ENCODE results near the gene ANO1.

The ANO1 gene

DNA sequence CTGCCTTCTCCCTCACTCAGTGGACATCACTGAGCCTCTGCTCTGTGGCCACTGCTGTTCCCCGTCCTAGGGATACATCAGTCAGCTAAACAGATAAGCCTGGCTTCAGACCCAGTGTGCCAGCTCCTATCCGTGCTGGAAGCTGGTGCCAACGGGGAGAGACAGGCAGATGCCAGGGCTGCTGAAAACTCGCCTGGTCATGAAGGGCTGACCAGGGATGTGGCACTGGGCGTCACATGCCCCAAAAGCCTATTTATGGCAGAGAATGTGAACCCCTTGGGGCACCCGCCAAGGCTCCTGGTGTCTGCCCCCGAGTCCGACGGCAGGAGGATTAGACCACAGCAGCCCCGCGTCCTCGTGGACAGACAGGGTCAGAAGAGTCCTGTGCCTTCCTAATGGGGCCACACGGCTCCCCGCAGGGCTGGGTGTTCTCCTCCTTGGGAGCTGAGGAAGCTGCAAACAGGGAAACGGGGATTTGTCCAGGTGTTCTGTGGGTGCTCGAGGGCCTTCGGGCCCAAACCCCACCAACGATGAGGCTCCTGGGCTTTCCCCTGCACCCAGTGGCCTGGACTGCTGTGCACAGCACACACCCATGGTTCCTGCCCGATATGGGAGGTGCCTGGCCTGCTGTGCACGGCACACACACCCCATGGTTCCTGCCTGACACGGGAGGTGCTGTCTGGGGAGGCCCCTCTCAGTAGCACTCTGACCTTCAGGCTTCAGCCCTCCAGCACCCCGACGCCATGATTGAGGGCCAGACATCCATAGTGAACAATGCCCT is 19.9 kb downstream of the ANO1 start:
- no peak for DNase-seq

DNA sequence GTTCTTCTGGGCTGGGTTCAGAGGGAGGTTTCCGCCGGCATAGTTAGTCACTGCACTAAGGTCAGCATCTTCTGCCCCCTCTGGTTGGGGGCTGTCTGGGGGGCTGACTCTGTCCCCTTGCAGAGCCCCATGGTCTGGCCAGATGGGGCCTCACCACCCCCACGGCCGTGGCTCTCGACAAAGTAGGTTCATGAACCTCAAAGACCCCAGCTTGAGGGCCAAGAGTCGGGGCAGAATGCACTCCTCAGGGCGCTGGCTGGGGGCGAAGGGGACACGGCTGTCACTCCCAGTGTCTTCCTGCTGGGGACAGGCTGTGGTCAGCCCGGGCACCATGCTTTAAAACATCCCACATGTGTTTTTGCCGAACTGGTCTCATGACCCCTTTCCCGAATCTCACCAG is 20.8 kb downstream of the ANO1 start:
- DNase-seq, result no peak

DNA sequence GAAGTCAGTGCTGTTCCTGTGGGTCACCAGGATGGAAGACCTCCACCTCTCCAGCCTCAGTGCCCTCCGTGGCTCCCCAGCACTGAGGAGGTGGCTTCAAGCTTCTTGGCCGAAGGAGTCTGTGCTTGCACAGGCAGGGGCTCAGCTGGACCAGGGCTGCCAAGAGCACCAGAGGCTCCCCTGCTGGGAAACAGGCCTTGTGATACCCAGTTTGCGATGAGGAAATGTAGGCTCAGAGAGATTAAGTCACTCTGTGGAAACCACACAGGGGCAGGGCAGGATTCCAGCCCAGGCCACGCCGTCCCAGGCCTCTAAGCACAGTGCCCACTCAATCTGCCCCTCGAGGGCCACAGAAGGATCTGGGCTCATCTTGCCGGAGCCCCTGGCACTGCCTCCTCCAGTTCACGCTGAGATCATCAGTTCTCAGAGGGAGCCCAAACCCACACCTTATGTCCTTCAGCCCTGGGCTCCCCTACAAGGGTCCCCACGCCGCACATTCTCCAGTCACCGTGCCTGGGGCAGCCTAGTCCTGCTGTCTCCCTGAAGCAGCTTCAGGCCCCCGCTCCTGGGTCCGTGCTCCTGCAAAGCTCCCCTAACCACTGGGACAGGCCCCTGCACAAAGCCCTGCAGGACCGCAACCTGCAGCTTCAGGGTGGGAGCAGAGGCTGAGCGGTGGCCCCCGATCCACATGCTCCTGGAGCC is 21.6 kb downstream of the ANO1 start:
- no peak for DNase-seq

DNA sequence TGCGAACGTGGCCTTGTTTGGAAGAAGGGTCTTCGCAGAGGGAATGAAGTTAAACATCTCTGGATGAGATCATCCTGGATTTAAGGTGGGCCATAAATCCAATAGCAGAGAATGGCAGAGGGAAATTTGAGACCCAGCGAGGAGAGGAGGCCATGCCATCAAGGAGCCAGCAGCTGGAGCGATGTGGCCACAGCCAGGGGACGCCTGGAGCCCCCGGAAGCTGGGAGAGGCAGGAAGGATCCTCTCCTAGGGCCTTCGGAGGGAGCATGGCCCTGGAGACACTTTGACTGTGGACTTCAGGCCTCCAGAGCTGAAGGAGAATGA is 22.1 kb downstream of the ANO1 start:
- no peak for DNase-seq

DNA sequence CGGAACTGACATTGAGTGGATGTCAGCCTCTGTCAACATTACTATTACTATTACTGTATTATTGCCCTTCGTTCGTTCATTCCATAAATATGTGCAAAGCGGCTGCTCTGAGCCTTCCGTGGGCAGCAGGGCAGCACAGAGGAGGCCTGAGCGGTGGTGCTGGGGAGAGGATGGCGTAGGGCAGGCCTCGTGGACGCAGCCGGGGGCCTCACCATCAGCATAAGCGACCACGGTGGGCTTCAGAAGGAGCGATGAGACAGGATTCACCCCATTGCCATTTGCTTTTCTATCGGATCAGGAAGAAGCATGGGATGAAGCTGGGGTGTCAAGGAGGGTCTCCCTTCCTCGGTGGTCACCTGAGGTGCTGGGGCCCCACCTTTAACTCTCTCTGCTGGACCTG is 22.7 kb downstream of the ANO1 start:
- DNase-seq, result no peak

DNA sequence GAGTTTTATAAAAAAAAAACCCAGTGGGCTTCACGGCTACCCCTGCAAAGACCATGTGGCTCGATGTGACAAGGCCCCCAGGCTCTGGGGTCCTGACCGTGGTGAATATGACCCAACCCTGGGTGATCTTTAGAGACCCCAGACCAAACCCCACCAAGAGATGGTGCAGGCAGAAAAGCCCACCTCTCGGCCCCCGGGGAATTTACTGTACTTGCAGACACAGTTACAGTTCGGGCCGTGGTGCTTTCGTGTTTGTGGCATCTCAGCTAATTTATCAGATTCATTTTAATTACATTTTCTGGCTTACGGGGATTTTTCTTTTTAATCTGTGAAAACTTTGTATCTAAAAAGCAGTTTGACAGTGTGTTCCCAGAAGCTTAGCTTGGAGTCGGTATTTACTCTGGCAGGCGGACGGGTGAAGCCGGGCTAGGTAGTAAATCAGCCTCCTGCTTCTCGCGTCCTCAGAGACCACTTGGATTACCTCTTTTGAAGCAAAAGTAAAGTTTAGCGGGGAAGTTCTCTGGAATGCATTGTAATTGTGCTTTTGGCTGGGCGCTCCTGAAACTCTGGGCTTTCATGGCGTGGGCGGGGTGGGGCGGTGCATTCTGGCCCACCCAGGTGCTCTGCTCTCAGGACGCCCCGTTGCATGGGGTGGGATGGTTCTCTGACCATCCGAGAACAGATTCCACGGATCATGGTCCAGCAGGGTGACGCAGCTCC is 25.3 kb downstream of the ANO1 start:
- no peak for DNase-seq

DNA sequence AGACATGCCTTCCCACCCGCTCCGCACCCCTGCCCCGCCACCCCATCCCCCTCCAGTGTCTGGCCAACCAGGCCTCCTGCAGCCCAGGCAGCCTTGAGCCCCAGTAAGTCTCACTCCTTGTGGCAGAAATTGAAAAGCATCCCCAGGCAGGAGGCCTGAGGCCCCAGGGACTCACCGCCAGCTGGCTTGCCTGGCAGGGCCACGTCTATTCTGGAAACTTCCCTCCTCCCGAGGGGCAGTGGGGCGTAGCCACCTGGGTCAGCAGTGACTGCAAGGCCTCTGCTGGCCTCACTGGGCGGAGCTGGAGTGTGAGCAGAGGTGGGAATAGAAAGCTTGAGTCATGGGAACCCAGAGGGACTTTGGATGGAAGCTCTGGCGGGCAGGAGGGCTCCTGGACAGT is 26.3 kb downstream of the ANO1 start:
- DNase-seq, result no peak

DNA sequence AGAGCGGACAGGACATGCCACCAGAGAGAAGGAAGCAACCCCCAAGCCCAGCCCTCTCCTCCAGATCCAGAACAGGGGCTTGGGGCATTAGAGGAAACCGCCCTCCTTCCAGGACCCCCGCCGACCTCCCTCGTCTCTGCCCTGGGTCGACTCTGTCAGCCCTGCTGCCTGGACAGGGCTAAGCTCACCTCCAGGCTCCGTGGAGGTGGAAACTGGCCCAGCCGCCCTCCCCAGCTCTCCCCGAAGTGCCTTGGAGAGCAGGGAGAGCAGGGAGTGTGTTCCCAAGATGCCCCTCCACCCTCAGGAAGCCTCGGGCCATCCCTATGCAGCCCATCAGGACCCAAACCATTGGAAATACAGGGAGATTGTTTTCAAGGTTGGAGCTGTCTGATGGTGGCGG is 26.8 kb downstream of the ANO1 start:
- no peak for DNase-seq

DNA sequence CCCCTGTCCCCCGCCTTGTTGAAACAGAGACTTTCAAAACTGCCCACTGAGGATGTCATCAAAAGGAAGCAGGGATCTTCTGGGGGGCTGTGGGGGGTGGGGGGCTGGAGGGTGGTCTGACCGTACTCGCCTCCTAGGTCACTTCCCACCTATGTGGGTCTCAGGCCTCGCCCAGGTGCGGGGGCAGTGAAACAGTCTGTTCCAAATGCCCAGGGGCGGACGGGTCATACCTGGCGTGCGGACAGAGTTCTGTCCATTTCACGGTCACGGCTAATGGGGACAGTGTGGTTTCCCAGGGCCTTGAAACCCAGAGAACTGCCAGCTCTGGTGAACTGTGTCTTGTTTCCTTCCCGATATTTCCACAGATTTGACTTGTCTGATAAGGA is 27.2 kb downstream of the ANO1 start:
- DNase-seq, result no peak

DNA sequence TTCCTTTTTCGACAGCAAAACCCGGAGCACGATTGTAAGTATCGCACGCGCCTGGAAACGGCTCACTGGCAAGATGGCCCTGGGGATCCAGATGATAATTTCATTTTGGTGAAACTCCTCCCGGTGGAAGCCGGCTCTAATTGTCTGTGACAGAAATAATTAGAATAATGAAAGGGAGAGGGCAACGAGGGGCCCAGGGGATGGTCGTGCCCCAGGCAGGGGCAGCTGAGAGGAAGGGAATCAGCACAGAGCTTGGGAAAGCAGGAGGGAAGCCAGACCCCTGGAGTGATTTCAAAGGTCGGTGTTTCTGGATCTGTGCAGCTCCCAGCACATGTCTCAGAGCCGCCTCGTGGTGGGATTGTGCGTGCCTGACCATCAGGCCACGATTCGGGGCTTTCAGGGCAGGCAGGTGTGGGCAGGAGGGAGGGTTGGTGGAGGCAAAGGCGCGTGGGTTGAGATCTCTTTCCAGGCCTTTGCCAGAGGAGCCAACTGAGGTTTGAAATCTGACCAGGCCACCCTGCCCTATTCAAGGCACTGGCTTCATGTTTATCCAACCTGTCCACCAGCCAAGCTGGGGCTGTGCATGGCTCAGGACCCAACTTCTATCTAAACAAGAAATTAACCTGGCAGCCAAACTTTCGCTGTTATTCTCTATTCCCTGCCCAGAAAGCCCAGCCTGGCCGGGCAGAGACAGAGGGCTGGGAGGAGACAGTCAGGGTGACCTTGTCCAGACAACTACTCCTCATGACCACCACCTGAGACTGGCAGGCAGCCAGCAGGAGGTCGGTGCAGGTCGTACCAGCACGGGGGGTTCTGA is 27.8 kb downstream of the ANO1 start:
- DNase-seq, result no peak

DNA sequence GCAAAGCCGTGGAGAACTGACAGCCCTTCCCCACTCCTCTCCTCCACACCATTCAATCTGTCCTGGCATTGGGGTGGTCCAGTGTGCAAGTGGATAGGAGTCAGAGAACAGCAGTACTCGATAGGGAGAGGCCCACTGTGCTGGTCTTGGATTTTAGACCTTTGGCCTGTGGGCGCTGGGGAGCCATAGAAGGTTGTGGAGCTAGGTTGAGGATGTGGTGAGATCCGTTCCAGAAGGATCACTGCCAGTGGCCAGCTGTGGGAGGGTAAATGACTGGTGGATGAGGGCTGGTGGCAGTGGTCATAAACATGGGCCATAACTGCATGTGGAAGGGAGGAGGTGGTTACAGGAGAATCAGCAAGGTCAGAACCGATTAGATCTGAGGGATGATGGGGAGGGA is 28.6 kb downstream of the ANO1 start:
- DNase-seq, result no peak

DNA sequence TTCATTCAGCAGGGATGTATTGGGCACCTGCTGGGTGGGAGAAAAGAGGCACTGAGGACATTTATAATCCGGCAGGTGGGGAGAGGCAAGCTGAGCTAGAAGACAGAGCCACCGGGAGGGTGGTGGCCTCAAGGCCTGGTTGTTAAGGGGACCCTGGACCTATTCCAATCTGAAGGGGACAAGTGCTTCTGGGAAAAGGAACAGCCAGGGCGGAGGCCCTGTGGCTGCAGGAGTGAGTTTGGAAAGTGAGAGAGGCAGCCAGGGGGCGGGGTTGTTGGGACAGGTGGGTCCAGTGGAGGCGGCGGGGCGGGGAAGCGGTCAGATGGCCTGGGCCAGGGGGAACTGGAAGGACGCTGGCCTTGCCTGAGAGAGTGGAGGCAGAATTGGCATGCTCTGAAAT is 29.1 kb downstream of the ANO1 start:
- no peak for DNase-seq

DNA sequence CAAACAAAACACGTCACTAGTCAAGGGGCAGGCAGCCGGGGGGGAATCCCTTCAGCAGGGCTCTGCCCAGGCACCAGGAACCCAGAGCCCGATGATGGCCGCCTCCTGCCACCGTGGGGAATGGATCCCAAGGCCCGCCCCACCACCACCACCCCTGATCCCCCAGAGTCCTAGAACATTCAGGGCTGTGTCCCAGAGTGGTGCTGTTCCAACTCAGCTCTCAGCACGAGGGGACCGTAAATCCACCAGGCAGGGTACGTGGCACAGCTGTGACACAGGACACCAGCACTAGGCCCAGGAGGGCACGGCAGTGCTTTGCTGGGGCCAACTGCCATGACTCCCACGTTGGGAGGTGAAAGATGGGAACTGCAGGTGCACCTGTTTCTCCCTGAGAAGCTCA is 29.6 kb downstream of the ANO1 start:
- DNase-seq, result no peak

DNA sequence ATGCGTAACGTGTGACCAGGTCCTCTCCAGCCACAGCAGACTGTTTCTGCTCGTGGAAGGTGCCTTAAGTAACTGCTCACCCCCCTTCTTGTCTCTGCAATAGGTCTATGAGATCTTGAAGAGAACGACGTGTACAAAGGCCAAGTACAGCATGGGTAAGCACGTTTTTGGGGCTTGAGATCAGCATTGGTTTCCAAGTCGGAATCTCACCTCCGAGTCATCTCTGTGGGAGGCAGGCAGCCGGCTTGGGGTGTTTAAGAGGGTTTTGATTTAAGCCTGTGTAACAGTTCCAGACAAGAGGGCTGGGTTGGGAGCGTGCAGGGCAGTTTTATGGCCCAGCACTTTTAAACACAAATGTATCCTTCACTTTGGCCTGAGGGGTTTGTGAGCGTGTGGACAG is 30.1 kb downstream of the ANO1 start:
- no peak for DNase-seq

DNA sequence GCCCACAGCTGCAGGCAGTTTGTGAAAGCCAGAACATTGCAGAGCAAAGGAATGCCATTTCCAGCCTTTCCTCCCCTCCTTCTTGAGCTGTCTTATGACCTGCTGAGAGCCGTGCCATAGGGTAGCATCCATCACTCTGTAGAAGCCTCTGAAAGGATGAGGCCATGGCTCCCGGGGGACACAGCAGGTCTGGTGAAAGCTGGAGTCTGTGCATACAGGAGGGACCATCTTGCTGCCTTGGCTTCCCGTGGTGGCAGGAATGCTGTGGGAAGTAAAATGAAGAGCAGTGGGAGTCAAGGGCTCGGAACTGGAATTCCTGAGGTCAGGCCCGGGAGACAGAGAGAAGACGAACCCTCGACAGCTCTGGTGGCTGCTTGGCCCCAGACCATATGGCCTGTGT is 30.9 kb downstream of the ANO1 start:
- DNase-seq, result no peak

DNA sequence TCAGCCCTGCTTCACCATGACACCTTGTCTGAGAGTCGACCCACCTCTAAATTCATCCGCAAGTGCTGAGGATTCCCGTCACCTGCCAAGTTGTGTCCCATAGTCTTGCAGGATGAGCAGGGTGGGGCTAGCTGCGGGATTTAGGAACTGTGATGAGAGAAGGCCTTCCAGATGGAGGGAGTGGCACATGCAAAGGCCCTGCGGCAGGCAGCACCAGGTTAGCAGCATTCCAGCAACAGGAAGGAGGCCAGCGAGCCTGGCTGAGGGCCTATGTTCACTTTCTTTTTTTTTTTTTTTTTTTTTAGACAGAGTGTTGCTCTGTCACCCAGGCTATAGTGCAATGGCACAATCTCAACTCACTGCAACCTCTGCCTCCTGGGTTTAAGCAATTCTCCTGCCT is 31.8 kb downstream of the ANO1 start:
- DNase-seq, result no peak

DNA sequence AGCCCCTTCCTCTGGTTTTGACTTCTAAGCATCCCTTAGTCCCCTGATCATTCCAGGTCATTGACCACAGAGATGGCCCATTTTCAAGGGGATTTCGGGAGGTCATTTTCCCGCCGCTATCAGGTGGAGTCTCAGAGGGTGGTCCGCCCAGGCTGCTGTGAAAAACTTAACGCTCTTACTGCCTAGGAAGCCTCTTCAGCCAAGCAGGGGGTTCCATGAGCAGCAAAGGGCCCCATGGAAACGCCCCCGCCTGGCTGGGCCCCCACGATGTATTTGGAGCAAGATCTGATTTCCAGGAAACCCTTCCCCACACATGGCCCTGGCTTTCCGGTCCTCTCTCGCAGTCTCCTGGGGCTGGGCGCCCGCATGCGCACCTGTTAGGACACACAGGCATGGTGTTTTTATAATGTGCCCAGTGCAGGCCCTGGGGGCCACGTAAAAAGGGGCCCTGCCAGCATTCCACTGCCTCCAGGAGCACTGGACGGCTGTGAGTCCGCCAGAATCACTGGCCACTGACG is 32.5 kb downstream of the ANO1 start:
- no peak for DNase-seq

DNA sequence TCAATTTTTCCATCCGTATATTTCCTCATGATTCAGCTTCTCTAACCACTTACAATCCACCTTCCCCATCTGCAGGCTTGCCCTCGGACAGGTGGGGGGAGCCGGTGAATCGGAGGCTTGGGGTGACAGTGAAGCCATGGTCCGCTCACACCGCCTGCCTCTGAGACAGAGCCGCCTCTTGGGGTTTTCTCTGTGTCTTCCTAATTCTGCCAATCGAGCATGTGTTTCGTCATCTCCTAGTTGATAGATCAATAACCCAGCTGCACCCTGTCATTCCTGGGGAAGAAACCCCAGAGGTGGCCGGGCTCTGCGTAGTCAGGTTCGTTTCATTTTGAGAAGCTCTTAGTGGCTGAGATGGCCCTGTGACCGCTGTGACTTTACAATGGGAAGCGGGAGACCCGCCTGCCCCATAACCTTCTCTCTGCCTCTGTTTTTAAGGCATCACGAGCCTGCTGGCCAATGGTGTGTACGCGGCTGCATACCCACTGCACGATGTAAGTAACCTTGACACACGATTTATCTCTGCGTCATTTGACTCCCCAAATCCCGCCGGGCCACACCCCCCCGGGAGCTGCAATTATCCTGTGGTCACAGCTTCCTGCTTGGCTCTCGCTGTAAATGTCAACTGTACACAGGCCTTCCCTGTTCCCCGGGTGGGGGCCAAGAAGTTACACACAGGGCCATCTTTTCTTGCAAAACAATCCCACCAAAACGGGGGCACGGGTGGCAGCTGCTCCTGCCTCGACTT is 33.3 kb downstream of the ANO1 start:
- DNase-seq, result no peak

DNA sequence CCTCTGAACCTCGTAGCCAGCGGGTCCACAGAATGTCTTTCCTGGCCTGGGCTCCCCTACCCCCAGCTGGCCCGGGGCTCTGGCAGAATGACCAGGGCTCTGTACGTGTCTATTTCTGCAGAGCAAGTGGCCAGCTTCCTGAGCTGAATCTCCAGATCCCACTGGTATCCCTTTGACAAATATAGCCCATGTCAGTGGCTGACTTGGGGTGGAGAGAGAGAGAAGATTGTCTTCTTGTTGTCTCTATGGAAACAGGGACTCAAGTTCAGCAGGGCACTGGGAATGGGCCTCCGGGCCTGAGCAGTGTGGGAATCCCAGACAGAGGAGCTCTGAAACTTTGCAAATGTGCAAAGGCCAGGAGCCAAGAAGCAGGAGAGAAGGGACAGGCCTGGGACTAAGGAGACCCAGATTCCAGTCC is 33.9 kb downstream of the ANO1 start:
- no peak for DNase-seq

DNA sequence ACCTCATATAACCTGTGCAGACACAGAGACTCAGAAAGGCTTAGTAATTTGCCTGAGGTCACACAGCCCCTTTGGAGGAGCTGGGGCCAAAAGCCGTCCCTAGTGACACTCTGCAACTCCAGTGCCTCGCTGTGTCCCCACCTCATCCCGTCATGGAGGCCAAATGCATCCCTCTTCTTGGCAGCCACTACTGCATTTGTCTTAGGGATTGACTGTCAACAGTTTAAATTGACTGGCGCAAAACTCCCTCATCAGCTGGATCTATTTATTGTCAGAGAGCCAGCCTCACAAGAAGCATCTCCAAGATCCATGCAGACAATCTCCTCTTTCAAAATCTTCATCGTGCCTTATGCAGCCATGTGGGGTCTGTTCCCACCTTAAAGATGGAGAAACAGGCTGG is 35.7 kb downstream of the ANO1 start:
- no peak for DNase-seq

DNA sequence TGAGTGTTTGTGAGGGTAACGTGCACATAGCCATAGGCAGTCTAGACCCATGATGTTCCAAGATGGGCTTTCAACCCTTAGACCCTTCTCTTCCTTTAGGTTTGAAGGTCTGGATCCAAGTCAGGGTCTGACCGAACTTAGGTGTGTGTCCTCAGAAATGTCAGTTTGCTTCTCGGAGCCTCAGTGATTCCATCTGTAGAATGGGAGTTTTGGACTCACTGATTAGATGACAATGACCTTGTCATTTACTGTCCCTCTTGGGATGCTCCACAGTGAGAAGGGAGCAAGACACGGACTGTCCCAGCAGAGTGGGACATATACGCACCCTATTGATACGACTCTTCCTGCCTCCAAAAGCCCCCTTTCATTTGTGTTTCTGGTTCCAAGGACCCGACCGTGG is 37.7 kb downstream of the ANO1 start:
- DNase-seq, result no peak

DNA sequence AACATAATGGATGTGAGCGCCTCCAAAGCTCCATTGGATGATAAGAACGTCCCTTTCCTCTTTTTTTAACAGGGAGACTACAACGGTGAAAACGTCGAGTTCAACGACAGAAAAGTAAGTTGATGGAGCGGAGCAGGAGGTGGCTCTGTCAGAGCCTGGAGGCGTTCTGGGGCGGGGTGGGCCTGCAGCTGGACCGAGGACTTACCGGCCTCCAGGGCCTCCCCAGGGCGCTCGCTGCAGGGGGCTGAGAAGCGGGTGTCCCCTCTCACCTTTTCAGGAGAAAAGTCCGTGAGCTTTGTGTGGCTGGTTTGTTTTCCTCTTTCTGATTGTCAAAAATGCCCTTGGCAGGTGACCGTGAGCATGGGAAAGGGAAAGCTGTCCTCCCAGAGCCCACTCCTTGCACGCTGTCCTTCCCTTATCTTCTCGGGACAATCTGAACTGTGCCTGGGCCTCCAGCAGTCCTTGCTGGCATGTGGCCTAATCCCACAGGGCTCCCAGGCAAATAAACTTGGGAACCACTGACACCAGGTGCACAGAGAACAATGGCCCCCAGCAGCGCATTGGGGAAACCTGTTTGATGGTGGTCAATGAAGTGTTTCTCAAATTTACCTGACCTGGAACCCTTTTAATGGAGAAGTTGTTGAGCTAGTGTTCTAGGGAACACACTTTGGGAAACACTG is 38.4 kb downstream of the ANO1 start:
- DNase-seq, result no peak
